GM21423 (cell line): Measurements from ENCODE around the gene KIF3C.
"Not testable (repeated sequence)": the region's sequence is repeated elsewhere in the genome, so short reads cannot be mapped to it uniquely, and the experiment has no call there.

Source experiments
- ATAC-seq: cut with Tn5 transposase; IDR thresholded peaks from one replicate; pipeline ENCODE4 v1.9.1; 2021; ENCODE audit warnings: mild to moderate bottlenecking, moderate library complexity; ENCODE audit not compliant: unreplicated experiment

The KIF3C gene

GRCh38 chr2:26000561-26001082, 18.3 kb upstream of the KIF3C start:
- ATAC-seq: no peak

- ATAC-seq: not testable (repeated sequence)
These were observed 17.1 kb upstream of the KIF3C start for GRCh38 chr2:25999406-25999805.

- not testable (repeated sequence) for ATAC-seq
These were observed 16.6 kb upstream of the KIF3C start for GRCh38 chr2:25998816-25999383.

GRCh38 chr2:25996844-25997243, 14.5 kb upstream of the KIF3C start:
- no peak for ATAC-seq

GRCh38 chr2:25994509-25994908, 12.2 kb upstream of the KIF3C start:
- ATAC-seq: no peak

- no peak for ATAC-seq
These were observed 10.8 kb upstream of the KIF3C start for GRCh38 chr2:25993049-25993448.

GRCh38 chr2:25992556-25992955, 10.3 kb upstream of the KIF3C start:
- ATAC-seq: no peak

GRCh38 chr2:25991965-25992364, 9.7 kb upstream of the KIF3C start:
- ATAC-seq: no peak

GRCh38 chr2:25989154-25989553, 6.9 kb upstream of the KIF3C start:
- ATAC-seq: no peak

GRCh38 chr2:25988134-25988533, 5.8 kb upstream of the KIF3C start:
- ATAC-seq: no peak

GRCh38 chr2:25983735-25984134, 1.4 kb upstream of the KIF3C start:
- no peak for ATAC-seq

GRCh38 chr2:25982968-25983280, 627 bp upstream of the KIF3C start:
- no peak for ATAC-seq

- ATAC-seq: peak; percentile 5
These were observed 563 bp downstream of the KIF3C start for GRCh38 chr2:25981596-25982272.

- no peak for ATAC-seq
These were observed 1.3 kb downstream of the KIF3C start for GRCh38 chr2:25980951-25981350.

- no peak for ATAC-seq
These were observed 2.0 kb downstream of the KIF3C start for GRCh38 chr2:25980076-25980887.

GRCh38 chr2:25979001-25979400, 3.3 kb downstream of the KIF3C start:
- ATAC-seq: no peak

- ATAC-seq: no peak
These were observed 4.5 kb downstream of the KIF3C start for GRCh38 chr2:25977768-25978167.

- ATAC-seq: no peak
These were observed 5.1 kb downstream of the KIF3C start for GRCh38 chr2:25976983-25977741.

GRCh38 chr2:25972049-25972823, 10.1 kb downstream of the KIF3C start:
- ATAC-seq: no peak

- no peak for ATAC-seq
These were observed 10.7 kb downstream of the KIF3C start for GRCh38 chr2:25971596-25971995.
